Adrenal gland (tissue), 5 donors: ENCODE results near the gene SPC25.

Experiments
- CTCF ChIP-seq, 6 experiments: fragments of 450-650 bp in 4 of 6; fragments of 200-600 bp in 2 of 6; sonication (generic) in 1 of 6; IDR thresholded peaks; 1 replicate in 5 of 6; 2 replicates in 1 of 6; pipeline versions ENCODE4 v1.5.1 to v1.8.0; 2016 to 2021; ENCODE audit warnings: antibody characterized with exemption in 6 of 6, mild to moderate bottlenecking in 2 of 6, moderate library complexity in 1 of 6
- POLR2A ChIP-seq, 2 donors: fragments of 450-650 bp; IDR thresholded peaks; one replicate each; pipeline ENCODE4 v1.6.1; 2017; ENCODE audit warnings: antibody characterized with exemption in 2 of 2, mild to moderate bottlenecking in 2 of 2, moderate library complexity in 1 of 2
- donor health status: DM: no; HTN: no; CAD: no.

- TF ChIP-seq POLR2A (IDR thresholded peaks at IDR 0.05) (no peak), CTCF (IDR thresholded peaks at IDR 0.05) (no peak)
Observed at GRCh38 chr2:168895771-168896170, 5.5 kb upstream of the SPC25 start.
